ENCODE measurements around the gene FAH.
"Not testable (repeated sequence)": the region's sequence is repeated elsewhere in the genome, so short reads cannot be mapped to it uniquely, and the experiment has no call there.

Gene FAH

GRCh38 chr15:80151148-80151547 lies 1.7 kb upstream of the FAH start:
- DNase-seq (ENCODE audit: low read depth in 2 of 2, low spot score in 1 of 2), result no peak

- no peak for DNase-seq (ENCODE audit: low read depth in 2 of 2, low spot score in 1 of 2)
These were observed 1.2 kb upstream of the FAH start for GRCh38 chr15:80151576-80151975.

GRCh38 chr15:80152180-80152895 lies 461 bp upstream of the FAH start:
- peak; percentile 73 to 84 for DNase-seq (ENCODE audit: low read depth in 2 of 2, low spot score in 1 of 2)

GRCh38 chr15:80153900-80154299 lies 1.1 kb downstream of the FAH start:
- DNase-seq (ENCODE audit: low read depth in 2 of 2, low spot score in 1 of 2), result no peak

- DNase-seq (ENCODE audit: low read depth in 2 of 2, low spot score in 1 of 2), result no peak
These were observed 1.5 kb downstream of the FAH start for GRCh38 chr15:80154336-80154735.

DNA sequence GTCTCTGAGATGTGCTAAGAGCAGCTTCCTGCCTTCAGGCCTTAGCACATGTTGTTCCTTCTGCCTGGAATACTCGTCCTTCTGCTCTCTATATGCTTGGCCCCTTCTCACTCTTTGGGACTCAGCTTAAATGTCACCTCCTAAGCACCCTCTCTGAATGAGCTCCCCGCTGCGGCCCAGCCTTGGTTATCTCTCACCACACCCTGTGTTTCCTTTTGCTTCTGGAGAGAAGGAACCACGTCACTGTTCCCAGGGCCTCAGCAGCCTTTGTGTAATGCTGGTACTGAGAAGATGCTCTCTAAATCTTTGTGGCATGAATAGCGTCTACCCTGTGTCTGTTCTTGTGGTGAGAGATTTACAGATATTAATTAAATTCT lies 2.2 kb downstream of the FAH start:
- DNase-seq (ENCODE audit: low read depth in 2 of 2, low spot score in 1 of 2), result no peak

DNA sequence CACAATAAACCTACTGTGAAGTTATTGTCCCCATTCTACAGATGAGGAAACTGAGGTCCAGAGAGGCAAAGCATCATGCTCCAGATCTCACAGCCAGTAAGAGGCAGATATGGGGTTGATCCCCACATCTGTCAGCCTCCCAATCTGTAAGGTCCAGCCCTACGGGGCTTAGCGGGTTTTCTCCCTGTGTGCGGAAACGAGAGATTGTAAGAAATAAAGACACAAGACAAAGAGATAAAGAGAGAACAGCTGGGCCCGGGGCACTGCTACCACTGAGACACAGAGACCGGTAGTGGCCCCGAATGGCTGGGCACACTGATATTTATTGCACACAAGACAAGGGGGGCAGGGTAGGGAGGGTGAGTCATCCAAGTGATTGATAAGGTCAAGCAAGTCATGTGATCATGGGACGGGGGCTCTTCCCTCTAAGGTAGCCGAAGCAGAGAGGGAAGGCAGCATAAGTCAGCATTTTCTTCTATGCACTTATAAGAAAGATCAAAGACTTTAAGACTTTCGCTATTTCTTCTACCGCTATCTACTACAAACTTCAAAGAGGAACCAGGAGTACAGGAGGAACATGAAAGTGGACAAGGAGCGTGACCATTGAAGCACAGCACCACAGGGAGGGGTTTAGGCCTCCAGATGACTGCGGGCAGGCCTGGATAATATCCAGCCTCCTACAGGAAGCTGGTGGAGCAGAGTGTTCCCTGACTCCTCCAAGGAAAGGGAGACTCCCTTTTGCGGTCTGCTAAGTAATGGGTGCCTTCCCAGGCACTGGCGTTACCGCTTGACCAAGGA lies 2.8 kb downstream of the FAH start:
- DNase-seq (ENCODE audit: low read depth in 2 of 2, low spot score in 1 of 2), result not testable (repeated sequence)

- DNase-seq (ENCODE audit: low read depth in 2 of 2, low spot score in 1 of 2), result no peak
These were observed 3.4 kb downstream of the FAH start for GRCh38 chr15:80156176-80156720.

DNA sequence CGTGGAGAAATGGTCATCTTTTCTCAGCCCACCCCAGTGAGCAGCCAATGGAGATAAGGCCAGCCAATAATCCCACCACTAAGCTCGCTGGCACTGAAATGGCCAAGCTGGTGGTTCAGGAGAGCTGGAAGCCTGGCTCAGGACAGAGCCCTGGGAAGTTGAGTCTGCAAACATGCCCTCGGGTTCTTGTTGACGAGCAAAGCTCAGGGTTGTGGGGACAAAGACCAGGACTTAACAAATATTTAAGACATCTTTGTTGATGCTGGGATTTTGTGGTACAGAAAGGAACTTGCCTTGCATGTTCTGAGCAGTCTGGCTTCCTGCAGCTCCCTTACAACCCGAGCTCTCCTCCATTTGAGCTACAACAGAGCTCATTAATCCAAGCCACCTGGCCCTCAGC lies 4.4 kb downstream of the FAH start:
- DNase-seq (ENCODE audit: low read depth in 2 of 2, low spot score in 1 of 2), result no peak

GRCh38 chr15:80159301-80159700 lies 6.5 kb downstream of the FAH start:
- no peak for DNase-seq (ENCODE audit: low read depth in 2 of 2, low spot score in 1 of 2)

- no peak for DNase-seq (ENCODE audit: low read depth in 2 of 2, low spot score in 1 of 2)
These were observed 7.2 kb downstream of the FAH start for GRCh38 chr15:80159811-80160569.

DNA sequence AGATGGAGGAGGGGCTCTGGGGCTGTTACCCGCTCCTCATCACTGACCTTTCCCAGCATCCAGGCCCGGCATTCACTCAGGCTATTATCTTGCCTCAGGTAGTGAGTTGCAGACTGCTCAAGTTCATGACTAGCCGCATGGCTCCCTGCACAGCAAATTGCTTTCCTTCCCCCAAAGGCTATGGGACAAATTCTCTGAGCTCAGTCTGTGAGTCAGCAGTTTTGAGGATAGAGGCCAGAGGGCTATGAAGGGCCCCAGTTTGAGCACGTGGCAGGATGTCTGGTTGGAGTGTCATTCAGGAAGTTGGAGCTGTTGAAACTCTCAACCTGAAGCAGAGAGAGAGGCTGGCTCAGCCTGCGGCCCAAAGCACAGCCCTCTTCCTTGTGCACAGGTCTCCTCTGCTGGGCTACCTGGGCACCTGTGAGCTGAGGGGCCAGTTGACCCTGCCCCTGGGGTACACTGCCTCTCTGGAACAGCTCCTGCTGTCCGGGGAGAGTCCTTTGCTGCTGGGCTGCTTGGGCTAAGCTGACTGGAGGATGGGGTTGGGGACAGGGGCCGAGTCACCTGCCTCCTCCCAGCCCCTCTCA lies 7.9 kb downstream of the FAH start:
- DNase-seq (ENCODE audit: low read depth in 2 of 2, low spot score in 1 of 2), result no peak

DNA sequence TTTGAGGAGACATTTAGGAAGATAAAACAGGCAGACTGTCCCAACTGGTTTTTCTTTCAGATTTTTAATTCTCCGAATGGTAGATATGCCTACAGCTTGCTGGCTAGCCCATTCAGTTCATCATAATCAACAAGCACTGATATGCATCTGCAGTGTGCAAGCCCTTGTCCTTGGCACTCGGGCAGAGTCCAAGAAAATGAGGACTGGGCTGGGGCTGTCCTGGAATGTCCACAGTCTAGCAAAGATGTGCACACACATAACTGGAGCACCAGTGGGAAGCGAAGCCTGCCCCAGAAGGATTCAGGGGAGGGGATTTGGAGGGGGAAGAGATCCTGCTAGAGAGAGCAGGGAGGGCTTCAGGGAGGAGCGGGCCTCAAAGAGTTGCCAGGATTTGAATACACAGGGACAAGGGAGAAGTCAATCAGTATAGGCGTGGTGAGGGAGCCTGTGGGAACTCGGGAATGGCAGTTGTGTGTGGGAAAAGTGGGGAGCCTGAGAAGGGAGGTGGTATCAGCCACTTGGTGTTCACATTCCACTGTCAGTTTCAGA lies 8.7 kb downstream of the FAH start:
- DNase-seq (ENCODE audit: low read depth in 2 of 2, low spot score in 1 of 2), result no peak

DNA sequence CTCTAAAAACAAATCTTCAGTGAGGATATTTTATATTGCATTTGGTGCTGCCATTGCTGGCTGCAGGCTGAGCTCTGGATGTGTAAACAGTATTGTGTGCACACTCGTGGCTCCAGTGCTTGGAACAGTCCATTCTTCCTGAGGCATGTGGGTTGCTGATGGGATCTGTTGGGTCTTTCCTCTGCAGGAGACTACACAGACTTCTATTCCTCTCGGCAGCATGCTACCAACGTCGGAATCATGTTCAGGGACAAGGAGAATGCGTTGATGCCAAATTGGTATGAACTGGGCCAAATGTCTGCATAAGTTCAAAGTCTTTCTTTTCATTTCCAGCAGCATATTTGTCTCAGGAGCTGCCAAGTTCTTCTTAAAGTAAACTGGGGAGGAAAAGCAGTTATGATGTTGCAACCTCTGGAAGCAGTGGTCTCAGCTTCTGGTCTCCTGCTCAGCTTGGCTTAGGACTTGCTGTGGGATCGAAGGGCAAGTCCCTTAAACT lies 9.3 kb downstream of the FAH start:
- DNase-seq (ENCODE audit: low read depth in 2 of 2, low spot score in 1 of 2), result no peak

DNA sequence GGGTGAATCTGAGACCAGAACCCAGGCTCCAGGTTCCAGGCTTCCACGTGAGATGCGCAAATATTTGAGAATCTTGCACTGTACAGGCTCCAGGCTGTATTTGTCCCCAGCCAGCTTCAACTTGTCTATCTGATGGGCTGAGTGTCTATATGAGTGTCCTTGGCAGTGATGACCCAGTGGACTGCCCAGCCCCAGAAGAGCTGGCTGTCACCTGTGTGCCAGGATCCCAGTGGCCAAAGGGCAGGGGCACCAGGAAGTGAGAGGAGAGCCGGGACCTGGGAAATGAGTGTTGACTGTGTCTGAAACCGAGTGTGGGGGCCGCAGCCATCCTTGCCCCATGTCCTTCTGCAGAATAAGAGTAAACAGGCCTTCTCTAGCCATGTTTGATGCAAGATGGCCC lies 10.4 kb downstream of the FAH start:
- no peak for DNase-seq (ENCODE audit: low read depth in 2 of 2, low spot score in 1 of 2)

DNA sequence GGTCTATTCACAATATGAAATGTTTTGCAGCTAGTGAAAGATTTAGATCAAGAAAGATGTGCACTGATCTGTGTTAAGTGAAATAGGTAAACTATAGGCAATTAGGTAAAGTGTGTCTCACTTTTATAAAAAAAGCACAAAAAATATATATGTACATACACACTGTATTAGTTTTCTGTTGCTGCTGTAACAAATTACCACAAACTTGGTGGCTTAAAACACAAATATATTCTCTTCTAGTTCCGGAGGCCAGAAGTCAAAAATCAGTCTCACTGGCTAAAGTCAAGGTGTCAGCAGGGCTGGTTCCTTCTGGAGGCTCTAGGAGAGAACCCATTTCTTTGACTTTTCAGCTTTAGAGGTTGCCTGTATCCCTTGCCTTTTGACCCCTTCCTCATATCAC lies 11.1 kb downstream of the FAH start:
- no peak for DNase-seq (ENCODE audit: low read depth in 2 of 2, low spot score in 1 of 2)

DNA sequence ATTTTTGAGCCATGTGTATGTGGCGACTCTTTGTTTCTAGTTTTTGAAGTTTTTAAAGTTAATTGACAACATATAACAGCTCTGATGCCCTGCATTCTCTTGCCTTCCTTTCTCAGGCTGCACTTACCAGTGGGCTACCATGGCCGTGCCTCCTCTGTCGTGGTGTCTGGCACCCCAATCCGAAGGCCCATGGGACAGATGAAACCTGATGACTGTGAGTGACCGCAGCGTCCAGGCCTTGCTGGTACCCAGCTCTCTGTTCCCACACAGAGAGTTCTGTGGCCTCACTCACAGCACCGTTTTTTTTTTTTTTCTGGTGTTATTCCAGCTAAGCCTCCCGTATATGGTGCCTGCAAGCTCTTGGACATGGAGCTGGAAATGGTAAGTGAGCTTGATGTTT lies 15.1 kb downstream of the FAH start:
- no peak for DNase-seq (ENCODE audit: low read depth in 2 of 2, low spot score in 1 of 2)

- DNase-seq (ENCODE audit: low read depth in 2 of 2, low spot score in 1 of 2), result no peak
These were observed 15.6 kb downstream of the FAH start for GRCh38 chr15:80168421-80168820.

GRCh38 chr15:80169768-80170357 lies 17.1 kb downstream of the FAH start:
- DNase-seq (ENCODE audit: low read depth in 2 of 2, low spot score in 1 of 2), result no peak

- DNase-seq (ENCODE audit: low read depth in 2 of 2, low spot score in 1 of 2), result no peak
These were observed 17.8 kb downstream of the FAH start for GRCh38 chr15:80170596-80170995.

GRCh38 chr15:80171787-80172186 lies 19.0 kb downstream of the FAH start:
- no peak for DNase-seq (ENCODE audit: low read depth in 2 of 2, low spot score in 1 of 2)

All from stimulated activated CD8-positive, alpha-beta memory T cell treated with anti-CD3 and anti-CD28 coated beads, Interleukin-4, amount 100 ng/mL, for 4 hours (primary cell).